Activated CD8-positive, alpha-beta memory T cell treated with anti-CD3 and anti-CD28 coated beads, Interleukin-2, amount 50 U/mL, for 48 hours (primary cell): ENCODE data around the gene SCG3.

Experiments used
- DNase-seq: peaks from one replicate; pipeline ENCODE4 v3.0.0-alpha.2; 2020

Gene SCG3

GRCh38 chr15:51760805-51761204 is 79.5 kb downstream of the SCG3 start:
- DNase-seq: no peak

DNA sequence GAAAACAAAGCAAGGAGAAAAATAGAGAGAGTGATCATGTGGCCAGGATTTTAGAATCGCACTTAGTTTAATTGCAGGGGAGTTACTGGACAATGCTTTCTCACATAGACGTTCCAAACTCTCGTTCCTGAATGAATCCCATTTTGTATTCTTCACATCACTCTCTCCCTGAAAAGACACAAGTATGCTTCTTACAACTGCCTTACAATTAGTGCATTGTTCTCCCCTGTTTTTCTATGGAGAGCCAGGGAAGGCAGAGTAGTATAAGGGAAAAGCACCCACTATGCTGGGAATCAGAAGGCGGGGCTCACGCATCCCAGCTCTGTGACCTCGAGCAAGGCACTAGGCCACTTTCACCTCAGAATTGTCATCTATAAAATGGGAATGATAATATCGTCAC is 84.4 kb downstream of the SCG3 start:
- DNase-seq: no peak

DNA sequence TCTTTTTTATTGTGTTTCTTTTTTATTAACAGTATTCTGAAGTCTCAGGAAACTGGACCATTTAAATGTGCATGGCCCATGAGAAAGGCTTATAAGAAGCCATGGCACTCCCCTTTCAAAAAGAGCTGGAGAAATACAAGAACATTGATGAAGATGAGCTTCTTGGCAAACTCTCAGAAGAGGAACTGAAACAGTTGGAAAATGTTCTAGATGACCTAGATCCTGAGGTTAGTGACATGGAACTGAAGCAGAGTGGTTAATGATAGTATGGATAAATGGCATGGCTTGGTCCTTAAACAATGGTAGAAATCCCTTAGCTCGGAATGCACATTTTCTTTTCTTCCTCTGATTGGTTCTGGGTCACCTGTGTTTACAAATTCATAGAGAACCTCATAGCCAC is 85.0 kb downstream of the SCG3 start:
- DNase-seq: no peak

DNA sequence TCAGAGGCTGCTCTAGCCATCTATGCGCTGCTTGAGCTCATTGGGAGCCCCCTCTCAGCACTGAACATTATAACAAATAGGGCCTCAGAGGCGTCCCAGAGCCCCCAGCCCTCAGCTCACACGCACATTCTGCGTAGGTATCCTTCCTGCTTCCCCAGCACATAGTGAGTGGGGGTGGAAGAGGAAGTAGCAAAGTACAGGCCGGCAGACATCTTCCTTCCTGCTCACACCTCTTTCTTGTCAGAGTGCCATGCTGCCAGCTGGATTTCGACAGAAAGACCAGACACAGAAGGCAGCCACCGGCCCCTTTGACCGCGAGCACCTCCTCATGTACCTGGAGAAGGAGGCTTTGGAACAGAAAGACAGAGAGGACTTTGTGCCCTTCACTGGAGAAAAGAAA is 86.7 kb downstream of the SCG3 start:
- DNase-seq: no peak
